ENCODE measurements around the gene PLA2G12A. TPM values are rescaled to one million over a fixed set of nuclear protein-coding genes. Genes with fewer than 3 reads are reported as not detected.

Gene PLA2G12A
- total and polyA plus RNA-seq, 10 of the 15 experiments (the other 5 are each of a cell fraction or from before 2014, with no cell fraction given): 3.7 to 36.8 (median 15.5) TPM

- no peaks in the 10 kb centered on the region for H3K79me2 ChIP-seq (ENCODE audit: control insufficient read depth, insufficient read depth, low read length)
- no peak overlapping the region for H3K4me3 ChIP-seq
- BruUV-seq (replicated peaks): no TSS peak
- H3K27ac ChIP-seq (ENCODE audit: control insufficient read depth, insufficient read depth): no peak overlapping the region
- ChIA-PET CTCF (interaction anchor here (1.6 to 2.0 kb wide), 2 partner anchors 32 to 89 kb away, joined by 3 to 4 read pairs; no protein-coding TSS in a partner anchor), SMC1A (ENCODE audit: uncharacterized antibody, unreplicated experiment) (no interaction called here), RAD21 (ENCODE audit: unreplicated experiment) (interaction anchor here (1.1 kb wide), 1 partner anchor 32 kb away, joined by 3 read pairs; no protein-coding TSS in a partner anchor), POLR2A (no interaction called here)
- TF ChIP-seq EGR1 (IDR thresholded peaks at IDR 0.05; ENCODE audit: borderline replicate concordance in 1 of 2, low read depth in 2 of 2, low read length in 2 of 2) (no peak), PKNOX1 (IDR thresholded peaks at IDR 0.05) (peak; percentile 28; the same call in 1 of the 2 replicates)
- H4K20me1 ChIP-seq (ENCODE audit: control insufficient read depth, insufficient read depth): no peaks in the 10 kb centered on the region
- FAIRE-seq (no peak), DNase-seq (ENCODE audit: low read depth, low spot score) (no peak), ATAC-seq (no peak)
- H3K27me3 ChIP-seq (replicated peaks in 1 of 2; ENCODE audit: control insufficient read depth in 2 of 2, insufficient read depth in 2 of 2, low read length in 1 of 2): no peaks in the 10 kb centered on the region
- H2AFZ ChIP-seq (ENCODE audit: control insufficient read depth, low read depth, low read length): no peak overlapping the region
- no peaks in the 10 kb centered on the region for H3K9me3 ChIP-seq (replicated peaks; ENCODE audit: control insufficient read depth, insufficient read depth, low read length)
- H3K36me3 ChIP-seq (ENCODE audit: control insufficient read depth in 2 of 2, insufficient read depth in 2 of 2, low read length in 1 of 2): no peaks in the 10 kb centered on the region
- WGBS (ENCODE audit: insufficient coverage, insufficient replicate concordance, low lambda C conversion rate, missing lambda C conversion rate): 62% methylated on average over 7 of the region's 7 CpGs
- intact Hi-C loops (cut with micrococcal nuclease; ENCODE audit: unreplicated experiment): no loop called here
- no peak overlapping the region for H3K4me2 ChIP-seq (ENCODE audit: control insufficient read depth, insufficient read depth)
- no peak overlapping the region for H3K9ac ChIP-seq (ENCODE audit: control insufficient read depth, insufficient read depth, low read length)
- no peaks in the 10 kb centered on the region for H3K4me1 ChIP-seq (ENCODE audit: control insufficient read depth, insufficient read depth, low read length)
- in situ Hi-C loops (cut with MboI): no loop called here
Measured at GRCh38 chr4:109735566-109736365, 5.9 kb upstream of the PLA2G12A start.

- no peaks in the 10 kb centered on the region for H3K36me3 ChIP-seq (ENCODE audit: control insufficient read depth in 2 of 2, insufficient read depth in 2 of 2, low read length in 1 of 2)
- DNase-seq (ENCODE audit: low read depth, low spot score): no peak
- ChIA-PET POLR2A (no interaction called here), SMC1A (ENCODE audit: uncharacterized antibody, unreplicated experiment) (interaction anchor here (1.0 kb wide), 1 partner anchor 43 kb away, joined by 5 read pairs; no protein-coding TSS in a partner anchor), CTCF (no interaction called here), RAD21 (ENCODE audit: unreplicated experiment) (no interaction called here)
- no peaks in the 10 kb centered on the region for H3K27me3 ChIP-seq (replicated peaks in 1 of 2; ENCODE audit: control insufficient read depth in 2 of 2, insufficient read depth in 2 of 2, low read length in 1 of 2)
- H3K79me2 ChIP-seq (ENCODE audit: control insufficient read depth, insufficient read depth, low read length): peaks cover 5% of the 10 kb centered on the region
- no peak for FAIRE-seq
- in situ Hi-C loops (cut with MboI) (no loop called here), intact Hi-C loops (cut with micrococcal nuclease; ENCODE audit: unreplicated experiment) (no loop called here)
- 55% methylated on average over 5 of the region's 5 CpGs for WGBS (ENCODE audit: insufficient coverage, insufficient replicate concordance, low lambda C conversion rate, missing lambda C conversion rate)
- no peak overlapping the region for H3K4me2 ChIP-seq (ENCODE audit: control insufficient read depth, insufficient read depth)
- no peak overlapping the region for H3K9ac ChIP-seq (ENCODE audit: control insufficient read depth, insufficient read depth, low read length)
- no peak for ATAC-seq
- H3K4me3 ChIP-seq: no peak overlapping the region
- no peak overlapping the region for H3K27ac ChIP-seq (ENCODE audit: control insufficient read depth, insufficient read depth)
- no peaks in the 10 kb centered on the region for H4K20me1 ChIP-seq (ENCODE audit: control insufficient read depth, insufficient read depth)
- H2AFZ ChIP-seq (ENCODE audit: control insufficient read depth, low read depth, low read length): no peak overlapping the region
- H3K9me3 ChIP-seq (replicated peaks; ENCODE audit: control insufficient read depth, insufficient read depth, low read length): no peaks in the 10 kb centered on the region
- no TSS peak for BruUV-seq (replicated peaks)
- no peaks in the 10 kb centered on the region for H3K4me1 ChIP-seq (ENCODE audit: control insufficient read depth, insufficient read depth, low read length)
- no peak for TF ChIP-seq HDGF (IDR thresholded peaks at IDR 0.05)
- no peak for TF ChIP-seq JUNB (IDR thresholded peaks at IDR 0.05)
- TF ChIP-seq NFIC (IDR thresholded peaks at IDR 0.05; ENCODE audit: low read depth, low read length): no peak
- TF ChIP-seq PRDM15 (CRISPR knock-in tag; IDR thresholded peaks at IDR 0.05): no peak
- no peak for TF ChIP-seq IKZF1 (conservative IDR thresholded peaks at IDR 0.05)
- TF ChIP-seq ZNF384 (IDR thresholded peaks at IDR 0.05; ENCODE audit: borderline replicate concordance, low read depth, low read length): no peak
- TF ChIP-seq FOXK2 (IDR thresholded peaks at IDR 0.05): no peak
- TF ChIP-seq HDAC6 (IDR thresholded peaks at IDR 0.05; ENCODE audit: unreplicated experiment): no peak
- no peak for TF ChIP-seq STAT3 (IDR thresholded peaks at IDR 0.05; ENCODE audit: low read depth, low read length)
- TF ChIP-seq RAD51 (IDR thresholded peaks at IDR 0.05): no peak
- TF ChIP-seq PAX5 (IDR thresholded peaks at IDR 0.05; ENCODE audit: borderline replicate concordance, low read depth, low read length): no peak
Measured at GRCh38 chr4:109733728-109734127, 3.9 kb upstream of the PLA2G12A start.
